Measurements from ENCODE around the gene RPLP2. TPM values are rescaled to one million over a fixed set of nuclear protein-coding genes. Genes with fewer than 3 reads are reported as not detected.

Gene RPLP2
- total RNA-seq, 2 donors from 2014 or later = 170 to 221 TPM

GRCh38 chr11:813456-814096 lies 3.8 kb downstream of the RPLP2 start:
- DNase-seq (ENCODE audit: low spot score) (no peak), ATAC-seq (ENCODE audit: insufficient number of reproducible peaks, low FRiP score, low read depth) (no peak)
- TF ChIP-seq, protein P1, sequence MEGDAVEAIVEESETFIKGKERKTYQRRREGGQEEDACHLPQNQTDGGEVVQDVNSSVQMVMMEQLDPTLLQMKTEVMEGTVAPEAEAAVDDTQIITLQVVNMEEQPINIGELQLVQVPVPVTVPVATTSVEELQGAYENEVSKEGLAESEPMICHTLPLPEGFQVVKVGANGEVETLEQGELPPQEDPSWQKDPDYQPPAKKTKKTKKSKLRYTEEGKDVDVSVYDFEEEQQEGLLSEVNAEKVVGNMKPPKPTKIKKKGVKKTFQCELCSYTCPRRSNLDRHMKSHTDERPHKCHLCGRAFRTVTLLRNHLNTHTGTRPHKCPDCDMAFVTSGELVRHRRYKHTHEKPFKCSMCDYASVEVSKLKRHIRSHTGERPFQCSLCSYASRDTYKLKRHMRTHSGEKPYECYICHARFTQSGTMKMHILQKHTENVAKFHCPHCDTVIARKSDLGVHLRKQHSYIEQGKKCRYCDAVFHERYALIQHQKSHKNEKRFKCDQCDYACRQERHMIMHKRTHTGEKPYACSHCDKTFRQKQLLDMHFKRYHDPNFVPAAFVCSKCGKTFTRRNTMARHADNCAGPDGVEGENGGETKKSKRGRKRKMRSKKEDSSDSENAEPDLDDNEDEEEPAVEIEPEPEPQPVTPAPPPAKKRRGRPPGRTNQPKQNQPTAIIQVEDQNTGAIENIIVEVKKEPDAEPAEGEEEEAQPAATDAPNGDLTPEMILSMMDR (IDR thresholded peaks at IDR 0.05) = no peak
- H3K27ac ChIP-seq = no peak overlapping the region
- H3K27me3 ChIP-seq (replicated peaks; ENCODE audit: insufficient read depth) = no peaks in the 10 kb centered on the region
- peaks cover 11 to 25% of the 10 kb centered on the region in 2 donors for H3K4me1 ChIP-seq (ENCODE audit: control insufficient read depth in 1 of 2, low read depth in 2 of 2)
- H3K4me3 ChIP-seq = no peak overlapping the region
- peaks cover 30% of the 10 kb centered on the region for H3K36me3 ChIP-seq
- H3K9me3 ChIP-seq = no peaks in the 10 kb centered on the region

GRCh38 chr11:815675-816432 lies 6.1 kb downstream of the RPLP2 start:
- H3K36me3 ChIP-seq = peaks cover 30% of the 10 kb centered on the region
- TF ChIP-seq, protein P1 (IDR thresholded peaks at IDR 0.05) = no peak
- ATAC-seq (ENCODE audit: insufficient number of reproducible peaks, low FRiP score, low read depth) (no peak), DNase-seq (ENCODE audit: low spot score) (no peak)
- no peak overlapping the region for H3K27ac ChIP-seq
- peaks cover 15 to 24% of the 10 kb centered on the region in 2 donors for H3K4me1 ChIP-seq (ENCODE audit: control insufficient read depth in 1 of 2, low read depth in 2 of 2)
- no peaks in the 10 kb centered on the region for H3K9me3 ChIP-seq
- H3K27me3 ChIP-seq (replicated peaks; ENCODE audit: insufficient read depth) = no peaks in the 10 kb centered on the region
- H3K4me3 ChIP-seq = no peak overlapping the region

- TF ChIP-seq, protein P1 (IDR thresholded peaks at IDR 0.05) = no peak
- Histone ChIP-seq H3K36me3 (peaks cover 28% of the 10 kb centered on the region), H3K4me3 (no peak overlapping the region), H3K27me3 (replicated peaks; ENCODE audit: insufficient read depth) (no peaks in the 10 kb centered on the region), H3K9me3 (no peaks in the 10 kb centered on the region), H3K4me1 (ENCODE audit: control insufficient read depth in 1 of 2, low read depth in 2 of 2) (peaks cover 15 to 23% of the 10 kb centered on the region in 2 donors), H3K27ac (no peak overlapping the region)
- ATAC-seq (ENCODE audit: insufficient number of reproducible peaks, low FRiP score, low read depth) (no peak), DNase-seq (ENCODE audit: low spot score) (no peak)
Observed at GRCh38 chr11:816433-816779, 6.6 kb downstream of the RPLP2 start.

- Histone ChIP-seq H3K36me3 (peaks cover 18% of the 10 kb centered on the region), H3K9me3 (no peaks in the 10 kb centered on the region), H3K27me3 (replicated peaks; ENCODE audit: insufficient read depth) (no peaks in the 10 kb centered on the region), H3K4me1 (ENCODE audit: control insufficient read depth in 1 of 2, low read depth in 2 of 2) (peaks cover 23 to 31% of the 10 kb centered on the region in 2 donors), H3K4me3 (peak within 1 kb of the TSS; percentile 98), H3K27ac (peak within 1 kb of the TSS; percentile 99 to 100)
- TF ChIP-seq, protein P1 (IDR thresholded peaks at IDR 0.05) = no peak
- DNase-seq (ENCODE audit: low spot score) (no peak), ATAC-seq (ENCODE audit: insufficient number of reproducible peaks, low FRiP score, low read depth) (no peak)
Observed at GRCh38 chr11:818396-819128, 8.8 kb downstream of the RPLP2 start, which contains the start of gene PNPLA2. Gene PNPLA2, plus strand, starts transcription at chr11:818914. Its CDS starts 805 bp downstream, at chr11:819719.

All from thoracic aorta (tissue), 2 donors.